Right cardiac atrium (tissue), 5 donors: ENCODE measurements around the gene ARSA. TPM values are rescaled to one million over a fixed set of nuclear protein-coding genes. Genes with fewer than 3 reads are reported as not detected.
"Not testable (repeated sequence)": the region's sequence is repeated elsewhere in the genome, so short reads cannot be mapped to it uniquely, and the experiment has no call there.

Experiments
- ATAC-seq, 2 donors: fragments of 200-7000 bp; cut with Tn5 transposase; one replicate each; pipeline versions ENCODE4 v1.8.0 to v1.9.1; 2020; ENCODE audit warnings: moderate library complexity in 2 of 2, mild to moderate bottlenecking in 1 of 2
- DNase-seq, 3 donors: peaks; one replicate each; pipeline ENCODE4 v3.0.0-alpha.2; 2020
- H3K27ac ChIP-seq: one replicate; pipeline ENCODE4 v1.5.1; 2013; ENCODE audit warnings: mild to moderate bottlenecking, low read length, control low read depth, moderate library complexity
- H3K27me3 ChIP-seq: one replicate; pipeline ENCODE4 v1.6.1; 2013; ENCODE audit not compliant: control insufficient read depth, insufficient read depth
- H3K4me1 ChIP-seq: one replicate; pipeline ENCODE4 v1.6.1; 2013; ENCODE audit warnings: low read length; ENCODE audit not compliant: control insufficient read depth, insufficient read depth
- H3K4me3 ChIP-seq: one replicate; pipeline ENCODE4 v1.5.1; 2013; ENCODE audit warnings: low read length, control low read depth
- H3K9me3 ChIP-seq: one replicate; pipeline ENCODE4 v1.6.1; 2013; ENCODE audit warnings: low read length; ENCODE audit not compliant: control insufficient read depth
- WGBS: extraction: QIAGEN DNeasy Blood & Tissue Kit; methylation state at CpG from one replicate; pipeline ENCODE4 v1.1.7; 2013; 5-methylcytosine and 5-hydroxymethylcytosine counted together
- intact Hi-C, 4 donors: fragments of 100-400 bp; cut with DNase I; formaldehyde crosslinking; loops; one replicate each; pipeline versions ENCODE4 v1.11.0 to v1.14.0; 2022 to 2023
- polyA plus RNA-seq: library from polyadenylated mRNA; stranded (reverse); fragments of 200-250 nt; gene quantifications from one replicate; pipeline ENCODE4 v1.2.3, GENCODE V29; 2013
- total RNA-seq, 4 donors: library from RNA; stranded (reverse); fragmentation: NEBNext Ultra II Directional; extraction: Animal tissue kit (Norgen Biotek cat#: 25700); gene quantifications; one replicate each; pipeline ENCODE4 v1.2.1, GENCODE V29; 2021
- donor health status: healthy with polysubstance abuse.
- donor health status: DM: no; HTN: yes; CAD: no.
- donor health status: DM: no; HTN: no; CAD: no.
- donor health status: DM: no; HTN: yes; CAD: no; lungs with severe emphysema.
- donor health status: DM: yes; HTN: yes; CAD: no.

The ARSA gene
- total and polyA plus RNA-seq, 5 donors = 30.3 to 37.0 (median 32.7) TPM

DNA sequence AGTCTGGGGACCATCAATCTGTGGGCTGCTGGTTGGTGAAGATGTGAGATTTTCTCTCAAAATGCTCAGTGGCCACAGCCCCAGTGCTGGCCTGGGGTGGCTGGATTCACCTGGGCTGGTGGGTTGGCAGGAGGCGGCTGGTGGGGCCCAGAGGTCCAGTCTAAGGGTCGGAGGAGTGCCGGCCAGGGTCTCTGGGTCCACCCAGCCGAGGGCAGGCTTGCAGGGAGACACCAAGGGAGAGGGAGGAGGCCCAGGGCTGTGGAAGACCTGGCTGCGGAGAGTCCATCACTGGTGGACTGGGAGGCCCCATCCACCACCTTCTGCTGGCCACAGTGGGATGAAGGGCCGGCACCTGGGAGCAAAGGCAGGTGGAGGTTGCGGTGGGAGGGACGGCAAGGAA lies 44.1 kb upstream of the ARSA start:
- DNase-seq (no peak), ATAC-seq (peak in 1 of 2 donors; percentile 28)
- intact Hi-C loops = no loop called here
- Histone ChIP-seq H3K9me3 (no peaks in the 10 kb centered on the region), H3K27ac (peak overlapping the region; percentile 73), H3K4me3 (no peak overlapping the region), H3K27me3 (no peaks in the 10 kb centered on the region), H3K4me1 (peaks cover 2% of the 10 kb centered on the region)
- 53% methylated on average over 8 of the region's 8 CpGs for WGBS

DNA sequence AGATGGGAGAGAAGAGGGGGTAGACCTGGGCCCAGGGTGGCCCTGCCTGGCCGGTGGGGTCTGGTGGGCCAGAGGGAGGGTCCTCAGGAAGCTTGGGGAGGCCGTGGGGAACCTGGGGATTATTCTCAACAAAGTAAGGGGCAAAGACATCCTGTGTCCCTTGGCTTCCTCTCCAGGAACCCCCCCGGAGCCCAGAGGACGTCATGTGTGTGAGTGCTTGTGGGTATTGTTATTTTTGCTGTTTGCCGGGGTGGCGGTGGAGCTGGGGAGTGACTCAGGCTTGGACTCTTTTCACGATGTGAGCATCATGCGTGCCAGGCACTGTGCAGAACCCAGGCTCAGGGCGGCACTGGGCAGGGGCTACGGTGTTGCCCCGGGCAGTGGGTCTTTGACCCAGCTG lies 43.7 kb upstream of the ARSA start:
- ATAC-seq = peak; percentile 21 to 51
- H3K27me3 ChIP-seq = no peaks in the 10 kb centered on the region
- peaks cover 2% of the 10 kb centered on the region for H3K4me1 ChIP-seq
- 48% methylated on average over 11 of the region's 11 CpGs for WGBS
- intact Hi-C loops = no loop called here
- no peak overlapping the region for H3K4me3 ChIP-seq
- H3K27ac ChIP-seq = peak overlapping the region; percentile 81
- no peaks in the 10 kb centered on the region for H3K9me3 ChIP-seq
- DNase-seq = peak in 2 of 3 donors; percentile 58 to 72

DNA sequence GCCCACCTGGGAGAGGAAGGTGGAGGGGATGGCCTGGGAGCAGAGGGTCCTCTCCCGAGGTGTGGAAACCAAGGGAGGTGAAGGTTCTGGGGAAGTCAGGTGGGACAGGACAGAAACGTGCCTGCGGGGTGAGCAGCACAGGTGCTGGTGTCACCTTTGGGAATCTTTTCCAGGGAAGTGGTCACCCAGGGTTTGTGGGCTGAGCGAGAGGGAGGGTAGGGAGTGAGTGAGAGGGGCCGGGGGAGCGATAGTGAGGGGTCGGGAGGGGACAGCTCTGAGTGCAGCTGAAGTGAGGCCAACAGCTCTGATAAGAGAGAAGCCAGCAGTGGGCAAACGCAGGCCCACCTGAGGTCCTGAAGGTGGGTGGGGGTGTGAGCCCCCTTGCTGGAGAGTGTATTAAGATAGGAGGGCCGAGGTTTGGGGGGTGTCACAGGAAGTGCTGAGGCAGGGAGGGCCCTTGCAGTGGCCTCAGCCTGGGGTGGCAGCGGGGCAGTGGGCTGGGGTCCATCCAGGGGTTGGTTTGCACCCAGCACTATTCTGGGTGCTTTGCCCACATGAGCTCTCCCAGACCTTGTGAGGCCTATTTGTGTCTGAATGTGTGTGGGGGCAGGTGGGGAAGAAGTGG lies 43.1 kb upstream of the ARSA start:
- peaks cover 2% of the 10 kb centered on the region for H3K4me1 ChIP-seq
- DNase-seq = no peak
- intact Hi-C loops = no loop called here
- WGBS = 47% methylated on average over 10 of the region's 10 CpGs
- H3K27ac ChIP-seq = peak overlapping the region; percentile 81
- ATAC-seq = no peak
- no peaks in the 10 kb centered on the region for H3K27me3 ChIP-seq
- H3K9me3 ChIP-seq = no peaks in the 10 kb centered on the region
- no peak overlapping the region for H3K4me3 ChIP-seq

DNA sequence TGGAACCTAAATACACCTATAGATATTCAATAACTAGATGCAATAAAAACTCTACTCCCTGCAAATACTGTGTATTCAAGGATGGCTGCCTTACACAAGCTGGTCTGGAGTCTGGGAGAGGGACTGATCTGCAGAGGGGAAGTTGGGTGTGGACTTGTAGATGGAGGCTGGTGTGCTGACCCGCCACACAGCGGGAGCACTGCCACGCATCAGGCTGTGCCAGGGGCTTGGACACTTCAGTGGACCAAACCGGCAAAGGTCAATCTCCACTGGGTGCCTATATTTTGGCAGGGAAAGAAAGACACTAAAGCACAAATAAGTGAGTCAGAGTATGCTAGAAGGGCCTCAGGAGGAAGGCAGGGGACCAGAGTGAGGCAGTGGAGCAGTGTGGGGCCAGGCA lies 42.6 kb upstream of the ARSA start:
- ATAC-seq = peak; percentile 10 to 11
- intact Hi-C loops = no loop called here

DNA sequence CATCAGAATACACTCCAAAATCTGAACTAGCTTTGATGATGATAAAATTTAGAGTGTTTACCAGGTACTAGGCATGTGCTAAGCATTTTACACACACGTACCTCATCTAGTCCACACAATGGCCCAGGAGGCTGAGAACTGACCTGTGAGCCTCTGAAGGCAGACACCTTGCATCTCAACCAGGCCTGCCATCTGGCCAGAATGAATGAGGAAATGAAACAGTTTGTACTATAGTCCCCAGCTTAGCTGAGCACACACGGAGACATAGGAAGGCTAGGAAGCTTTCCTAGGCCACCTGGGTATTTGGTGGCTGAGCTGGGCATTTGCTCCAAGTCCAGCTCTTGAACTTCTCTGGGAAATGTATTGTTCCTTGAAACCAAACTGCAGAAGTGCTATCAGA lies 37.8 kb upstream of the ARSA start:
- Histone ChIP-seq H3K27ac (no peak overlapping the region), H3K27me3 (no peaks in the 10 kb centered on the region), H3K9me3 (no peaks in the 10 kb centered on the region), H3K4me3 (no peak overlapping the region), H3K4me1 (no peaks in the 10 kb centered on the region)
- intact Hi-C loops = no loop called here
- no peak for DNase-seq
- ATAC-seq = no peak
- WGBS = 62% methylated on average over 2 of the region's 2 CpGs

More for the DNA sequence above, 42.6 kb upstream of the ARSA start:
- no peaks in the 10 kb centered on the region for H3K9me3 ChIP-seq
- H3K27ac ChIP-seq = peak overlapping the region; percentile 61
- no peaks in the 10 kb centered on the region for H3K27me3 ChIP-seq
- peaks cover 2% of the 10 kb centered on the region for H3K4me1 ChIP-seq
- no peak for DNase-seq
- WGBS = 56% methylated on average over 4 of the region's 4 CpGs
- no peak overlapping the region for H3K4me3 ChIP-seq

DNA sequence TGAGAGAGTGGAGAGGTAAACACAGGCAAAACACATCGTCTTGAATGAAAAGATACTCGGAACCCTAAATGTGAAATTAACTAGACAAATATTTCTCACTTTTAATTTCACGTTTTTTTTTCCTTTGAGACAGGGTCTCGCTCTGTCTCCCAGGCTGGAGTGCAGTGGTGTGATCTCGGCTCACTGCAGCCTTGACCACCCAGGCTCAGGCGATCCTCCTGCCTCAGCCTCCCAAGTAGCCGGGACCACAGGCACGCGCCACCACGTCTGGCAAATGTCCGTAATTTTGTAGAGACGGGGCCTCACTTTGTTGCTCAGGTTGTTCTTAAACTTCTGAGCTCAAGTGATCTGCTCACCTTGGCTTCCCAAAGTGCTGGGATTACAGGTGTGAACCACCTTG lies 37.3 kb upstream of the ARSA start:
- no peak for DNase-seq
- Histone ChIP-seq H3K9me3 (no peaks in the 10 kb centered on the region), H3K27ac (no peak overlapping the region), H3K4me1 (no peaks in the 10 kb centered on the region), H3K4me3 (no peak overlapping the region), H3K27me3 (no peaks in the 10 kb centered on the region)
- WGBS = 94% methylated on average over 12 of the region's 12 CpGs
- intact Hi-C loops = no loop called here
- no peak for ATAC-seq

DNA sequence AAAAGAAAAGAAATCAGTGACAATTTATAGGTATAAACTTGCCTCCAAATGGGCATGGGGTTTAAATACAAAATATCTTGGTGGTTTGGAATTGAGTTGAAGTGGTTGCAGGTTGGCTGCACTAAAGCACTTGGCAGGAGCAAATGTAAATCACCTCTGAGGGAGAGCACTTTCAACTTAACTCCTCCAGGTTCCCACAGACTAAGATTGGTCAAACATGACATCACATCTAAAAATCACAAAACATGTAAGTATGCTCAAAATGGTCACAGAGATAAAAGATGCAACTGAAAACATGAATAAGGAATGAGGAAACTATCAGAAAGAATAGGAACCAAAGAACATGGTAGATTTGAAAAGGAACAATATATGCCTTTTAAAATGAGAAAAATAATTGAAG lies 32.4 kb upstream of the ARSA start:
- no peaks in the 10 kb centered on the region for H3K27me3 ChIP-seq
- H3K4me1 ChIP-seq = peaks cover 2% of the 10 kb centered on the region
- ATAC-seq (no peak), DNase-seq (no peak)
- intact Hi-C loops = no loop called here
- no peak overlapping the region for H3K4me3 ChIP-seq
- no peak overlapping the region for H3K27ac ChIP-seq
- H3K9me3 ChIP-seq = no peaks in the 10 kb centered on the region

DNA sequence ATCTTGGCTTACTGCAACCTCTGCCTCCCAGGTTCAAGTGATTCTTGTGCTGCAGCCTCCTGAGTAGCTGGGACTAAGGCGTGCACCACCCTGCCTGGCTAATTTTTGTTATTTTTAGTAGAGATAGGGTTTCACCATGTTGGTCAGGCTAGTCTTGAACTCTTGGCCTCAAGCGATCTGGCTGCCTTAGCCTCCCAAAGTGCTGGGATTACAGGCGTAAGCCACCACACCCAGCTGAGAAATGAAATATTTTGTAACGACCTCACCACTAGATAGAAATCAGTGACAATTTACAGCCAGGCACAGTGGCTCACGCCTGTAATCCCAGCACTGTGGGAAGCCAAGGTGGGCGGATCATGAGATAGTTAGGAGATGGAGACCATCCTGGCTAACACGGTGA lies 31.8 kb upstream of the ARSA start:
- intact Hi-C loops, H3K4me1 ChIP-seq, H3K4me3 ChIP-seq, H3K27ac ChIP-seq, H3K27me3 ChIP-seq, H3K9me3 ChIP-seq, DNase-seq, ATAC-seq: not testable (repeated sequence)
- WGBS = 89% methylated on average over 7 of the region's 7 CpGs

DNA sequence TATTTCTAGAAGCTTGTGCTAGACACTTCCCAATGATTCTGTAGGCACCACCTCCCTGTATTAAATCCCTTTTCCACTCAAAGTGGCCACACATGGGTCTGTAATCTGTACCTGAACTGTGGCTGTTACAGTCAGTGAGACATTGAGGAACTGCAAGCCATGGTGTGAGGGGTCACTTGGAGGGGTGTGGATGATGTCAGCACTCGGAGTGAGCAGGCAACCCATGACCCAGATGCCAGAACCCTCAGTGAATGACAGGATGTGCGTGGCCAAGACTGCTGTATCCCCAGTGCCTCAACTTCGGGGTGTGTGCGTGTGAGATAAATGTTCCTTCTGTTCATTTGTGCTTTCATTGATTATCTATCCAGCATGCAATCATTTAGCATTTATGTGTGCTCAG lies 30.0 kb upstream of the ARSA start:
- H3K4me1 ChIP-seq = peaks cover 2% of the 10 kb centered on the region
- peak overlapping the region; percentile 6 for H3K27ac ChIP-seq
- ATAC-seq (peak in 1 of 2 donors; percentile 14), DNase-seq (no peak)
- no peaks in the 10 kb centered on the region for H3K27me3 ChIP-seq
- whole genome bisulfite sequencing = 47% methylated on average over 4 of the region's 4 CpGs
- no peaks in the 10 kb centered on the region for H3K9me3 ChIP-seq
- H3K4me3 ChIP-seq = no peak overlapping the region
- intact Hi-C loops = no loop called here

DNA sequence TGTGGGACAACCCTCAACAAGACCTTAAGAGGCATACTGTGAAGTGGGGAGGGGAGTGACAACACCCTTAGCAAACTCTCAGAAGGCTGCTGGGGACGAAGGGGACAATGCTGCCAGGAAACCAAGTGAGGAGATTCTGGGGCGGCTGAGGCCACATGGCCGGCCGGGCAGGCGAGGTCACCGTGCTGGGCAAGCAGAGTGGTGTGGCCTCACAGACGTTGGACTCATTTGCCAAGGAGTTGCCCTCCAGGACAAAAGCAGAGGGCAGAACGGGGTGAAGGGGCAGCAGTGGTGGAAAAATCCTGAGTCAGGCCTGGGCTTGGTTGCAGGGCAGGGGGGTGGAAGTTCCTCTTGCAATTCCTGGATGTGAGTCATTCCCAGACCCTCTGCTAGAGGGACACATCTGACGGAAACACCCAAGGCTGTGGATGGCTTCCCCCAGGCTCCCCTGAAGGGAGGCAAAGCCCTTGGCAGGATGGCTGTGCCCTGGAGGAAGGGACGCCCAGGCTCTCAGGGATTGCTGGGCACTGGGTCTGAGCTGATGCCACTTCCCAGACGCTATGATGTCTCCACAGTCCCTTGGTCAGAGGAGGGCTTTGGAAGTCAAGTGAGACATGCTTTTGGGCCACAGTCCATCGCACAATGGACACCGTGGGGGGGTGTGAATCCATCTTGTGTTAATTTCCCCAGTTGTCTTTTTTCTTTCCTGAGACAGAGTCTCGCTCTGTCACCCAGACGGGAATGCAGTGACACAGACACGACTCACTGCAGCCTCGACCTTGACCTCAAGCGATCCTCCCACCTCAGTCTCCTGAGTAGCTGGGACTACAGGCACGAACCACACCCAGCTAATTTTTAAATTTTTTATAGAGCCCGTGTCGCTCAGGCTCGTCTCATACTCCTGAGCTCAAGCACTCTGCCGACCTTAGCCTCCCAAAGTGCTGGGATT lies 28.4 kb upstream of the ARSA start:
- DNase-seq = peak; percentile 57 to 70 (median 69)
- WGBS = 56% methylated on average over 23 of the region's 23 CpGs
- Histone ChIP-seq H3K4me1 (peaks cover 2% of the 10 kb centered on the region), H3K27me3 (no peaks in the 10 kb centered on the region), H3K4me3 (no peak overlapping the region), H3K27ac (peak overlapping the region; percentile 82), H3K9me3 (no peaks in the 10 kb centered on the region)
- ATAC-seq = peak; percentile 80 to 97
- intact Hi-C loops = no loop called here

DNA sequence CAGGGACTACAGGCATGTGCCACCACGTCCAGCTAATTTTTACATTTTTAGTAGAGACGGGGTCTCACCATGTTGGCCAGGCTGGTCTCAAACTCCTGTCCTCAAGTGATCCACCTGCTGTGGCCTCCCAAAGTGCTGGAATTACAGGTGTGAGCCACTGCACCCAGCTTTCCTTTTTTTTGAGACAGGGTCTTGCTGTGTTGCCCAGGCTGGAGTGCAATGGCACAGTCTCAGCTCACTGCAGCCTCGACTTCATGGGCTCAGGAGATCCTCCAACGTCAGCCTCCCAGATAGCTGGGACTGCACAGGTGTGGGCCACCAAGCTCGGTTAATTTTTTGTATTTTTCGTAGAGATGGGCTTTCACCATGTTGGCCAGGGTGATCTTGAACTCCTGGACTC lies 26.7 kb upstream of the ARSA start:
- ATAC-seq, H3K9me3 ChIP-seq, H3K4me3 ChIP-seq, H3K27ac ChIP-seq, intact Hi-C loops, H3K4me1 ChIP-seq, H3K27me3 ChIP-seq, DNase-seq: not testable (repeated sequence)
- 87% methylated on average over 6 of the region's 6 CpGs for WGBS
